Measurements from ENCODE around the gene RAD51B.

- TF ChIP-seq CTCF (IDR thresholded peaks at IDR 0.05), result no peak
- no peak for TF ChIP-seq POLR2A (IDR thresholded peaks at IDR 0.05)
These were observed 88.6 kb downstream of the RAD51B start for GRCh38 chr14:67908052-67908754.
